Measurements from ENCODE around the gene ALK. TPM values are rescaled to one million over a fixed set of nuclear protein-coding genes. Genes with fewer than 3 reads are reported as not detected.
A peak's percentile ranks its signal among the peaks of the same experiment; 100 is the strongest.

Gene ALK
- total and polyA plus RNA-seq, 2 experiments from 2014 or later = 0.35 TPM; not detected in 1

GRCh38 chr2:29166242-29167039 is 754.9 kb downstream of the ALK start:
- Histone ChIP-seq H3K4me3 (no peak overlapping the region), H3K36me3 (ENCODE audit: insufficient read depth) (no peaks in the 10 kb centered on the region), H3K27ac (ENCODE audit: low read depth) (no peak overlapping the region), H3K4me1 (ENCODE audit: insufficient read depth) (peaks cover 21% of the 10 kb centered on the region), H2AFZ (peak overlapping the region; percentile 2; the same call in 1 of the 2 replicates), H3K27me3 (ENCODE audit: insufficient read depth) (no peaks in the 10 kb centered on the region), H4K20me1 (replicated peaks; ENCODE audit: insufficient read depth) (no peaks in the 10 kb centered on the region), H3K4me2 (no peak overlapping the region), H3K79me2 (replicated peaks; ENCODE audit: insufficient read depth) (no peaks in the 10 kb centered on the region), H3F3A (replicated peaks; ENCODE audit: low read depth) (no peaks in the 10 kb centered on the region), H3K9me2 (ENCODE audit: insufficient read depth) (no peaks in the 10 kb centered on the region)
- no peak for ATAC-seq
- Mint-ChIP-seq H3K36me3 (ENCODE audit: low read depth) (no peaks in the 10 kb centered on the region), H3K4me1 (peaks cover 26% of the 10 kb centered on the region), H3K27ac (peak overlapping the region; percentile 34; the same call in 1 of the 2 replicates), H3K9me3 (no peaks in the 10 kb centered on the region), H3K4me3 (no peak overlapping the region), H3K27me3 (ENCODE audit: insufficient read depth, low read depth, poor library complexity) (no peaks in the 10 kb centered on the region)
- DNase-seq (ENCODE audit: low spot score) = no peak
- no peak for TF ChIP-seq CTCF (conservative IDR thresholded peaks at IDR 0.05; ENCODE audit: low read depth in 2 of 2)
- TF ChIP-seq ZNF462 (CRISPR knock-in tag; IDR thresholded peaks at IDR 0.05) = no peak
- no peak for TF ChIP-seq NANOG (IDR thresholded peaks at IDR 0.05; ENCODE audit: borderline replicate concordance)
- TF ChIP-seq ZNF114 (CRISPR knock-in tag; IDR thresholded peaks at IDR 0.05) = no peak
- TF ChIP-seq REST (IDR thresholded peaks at IDR 0.05; ENCODE audit: unreplicated experiment) = no peak
- TF ChIP-seq EZH2phosphoT487 (IDR thresholded peaks at IDR 0.05; ENCODE audit: unreplicated experiment) = no peak
- TF ChIP-seq ZNF331 (CRISPR knock-in tag; IDR thresholded peaks at IDR 0.05; ENCODE audit: low read depth) = no peak
- TF ChIP-seq ETS1 (IDR thresholded peaks at IDR 0.05) = no peak
- no peak for TF ChIP-seq POLR2AphosphoS5 (IDR thresholded peaks at IDR 0.05; ENCODE audit: low read depth)
- TF ChIP-seq JUNB (IDR thresholded peaks at IDR 0.05; ENCODE audit: unreplicated experiment) = no peak
- no peak for TF ChIP-seq CREB1 (CRISPR knock-in tag; IDR thresholded peaks at IDR 0.05; ENCODE audit: low read depth)
- TF ChIP-seq STAT1 (IDR thresholded peaks at IDR 0.05; ENCODE audit: unreplicated experiment) = no peak
- TF ChIP-seq EZH2 (IDR thresholded peaks at IDR 0.05; ENCODE audit: low read depth, unreplicated experiment) = no peak
